ENCODE results near the gene FSTL4. TPM values are rescaled to one million over a fixed set of nuclear protein-coding genes. Genes with fewer than 3 reads are reported as not detected.

The FSTL4 gene
- total and polyA plus RNA-seq, 2 experiments from 2014 or later: 1.4 to 2.8 TPM

DNA sequence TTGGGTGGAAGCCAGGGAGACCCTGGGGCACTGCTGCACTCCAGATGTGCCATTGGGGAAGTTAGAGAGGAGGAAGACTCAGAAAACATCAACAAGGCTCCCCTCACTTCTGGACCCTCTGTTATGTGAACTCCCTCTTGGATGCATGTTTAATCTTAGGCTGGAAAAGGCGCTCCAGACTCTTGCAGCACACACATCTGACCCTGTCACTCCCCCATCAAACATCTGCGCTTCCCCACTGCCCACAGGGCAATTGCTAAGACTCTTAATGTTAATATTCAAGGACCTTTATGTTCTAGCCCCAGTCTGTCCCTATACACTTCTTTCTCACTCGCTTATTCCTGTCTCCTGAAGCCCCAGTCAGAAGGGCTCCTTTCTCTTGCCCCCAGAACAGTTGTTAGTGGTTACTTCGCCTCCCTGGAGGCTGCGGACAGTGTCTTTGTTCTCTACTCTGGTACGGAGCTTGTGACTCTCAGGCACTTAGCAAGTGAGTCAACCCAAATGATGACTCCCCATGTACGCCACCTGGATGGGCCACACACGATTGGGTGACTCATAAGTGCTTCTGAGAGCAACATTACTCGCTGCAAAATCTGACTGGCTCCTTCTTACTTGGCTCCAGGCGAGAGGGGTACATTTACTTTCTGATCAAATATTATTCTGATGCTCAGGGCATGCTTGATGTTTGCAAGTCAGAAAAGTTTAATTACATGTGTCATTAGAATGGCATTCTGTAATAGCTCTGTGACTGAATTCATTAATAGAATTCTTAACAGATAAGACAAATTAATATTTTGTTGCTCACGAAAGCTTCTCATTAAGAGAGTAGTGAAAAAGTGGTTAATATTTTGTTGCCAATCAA, 366.9 kb downstream of the FSTL4 start:
- no peaks in the 10 kb centered on the region for H3K9me2 ChIP-seq (ENCODE audit: insufficient read depth)
- no peak overlapping the region for H2AFZ ChIP-seq
- H3K27ac ChIP-seq (ENCODE audit: low read depth): no peak overlapping the region
- no peaks in the 10 kb centered on the region for H3F3A ChIP-seq (replicated peaks; ENCODE audit: low read depth)
- H3K9me3 Mint-ChIP-seq: peaks cover 5% of the 10 kb centered on the region; the same call in 2 of the 3 replicates
- no peaks in the 10 kb centered on the region for H3K79me2 ChIP-seq (replicated peaks; ENCODE audit: insufficient read depth)
- no peaks in the 10 kb centered on the region for H3K27me3 ChIP-seq (ENCODE audit: insufficient read depth)
- no peak for DNase-seq (ENCODE audit: low spot score)
- H3K27me3 Mint-ChIP-seq (ENCODE audit: insufficient read depth, low read depth, poor library complexity): peaks cover 4% of the 10 kb centered on the region
- no peaks in the 10 kb centered on the region for H3K36me3 Mint-ChIP-seq (ENCODE audit: low read depth)
- no peak for ATAC-seq
- H3K27ac Mint-ChIP-seq: no peak overlapping the region
- H3K4me1 ChIP-seq (ENCODE audit: insufficient read depth): no peaks in the 10 kb centered on the region
- no peak overlapping the region for H3K4me3 Mint-ChIP-seq
- TF ChIP-seq STAT1 (IDR thresholded peaks at IDR 0.05; ENCODE audit: unreplicated experiment) (no peak), EZH2 (IDR thresholded peaks at IDR 0.05; ENCODE audit: low read depth, unreplicated experiment) (no peak), ZNF331 (CRISPR knock-in tag; IDR thresholded peaks at IDR 0.05; ENCODE audit: low read depth) (no peak), EZH2phosphoT487 (IDR thresholded peaks at IDR 0.05; ENCODE audit: unreplicated experiment) (no peak), NANOG (IDR thresholded peaks at IDR 0.05; ENCODE audit: borderline replicate concordance) (no peak), ZNF114 (CRISPR knock-in tag; IDR thresholded peaks at IDR 0.05) (no peak), CREB1 (CRISPR knock-in tag; IDR thresholded peaks at IDR 0.05; ENCODE audit: low read depth) (no peak), POLR2AphosphoS5 (IDR thresholded peaks at IDR 0.05; ENCODE audit: low read depth) (no peak), JUNB (IDR thresholded peaks at IDR 0.05; ENCODE audit: unreplicated experiment) (no peak)
- TF ChIP-seq, protein P1, sequence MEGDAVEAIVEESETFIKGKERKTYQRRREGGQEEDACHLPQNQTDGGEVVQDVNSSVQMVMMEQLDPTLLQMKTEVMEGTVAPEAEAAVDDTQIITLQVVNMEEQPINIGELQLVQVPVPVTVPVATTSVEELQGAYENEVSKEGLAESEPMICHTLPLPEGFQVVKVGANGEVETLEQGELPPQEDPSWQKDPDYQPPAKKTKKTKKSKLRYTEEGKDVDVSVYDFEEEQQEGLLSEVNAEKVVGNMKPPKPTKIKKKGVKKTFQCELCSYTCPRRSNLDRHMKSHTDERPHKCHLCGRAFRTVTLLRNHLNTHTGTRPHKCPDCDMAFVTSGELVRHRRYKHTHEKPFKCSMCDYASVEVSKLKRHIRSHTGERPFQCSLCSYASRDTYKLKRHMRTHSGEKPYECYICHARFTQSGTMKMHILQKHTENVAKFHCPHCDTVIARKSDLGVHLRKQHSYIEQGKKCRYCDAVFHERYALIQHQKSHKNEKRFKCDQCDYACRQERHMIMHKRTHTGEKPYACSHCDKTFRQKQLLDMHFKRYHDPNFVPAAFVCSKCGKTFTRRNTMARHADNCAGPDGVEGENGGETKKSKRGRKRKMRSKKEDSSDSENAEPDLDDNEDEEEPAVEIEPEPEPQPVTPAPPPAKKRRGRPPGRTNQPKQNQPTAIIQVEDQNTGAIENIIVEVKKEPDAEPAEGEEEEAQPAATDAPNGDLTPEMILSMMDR (conservative IDR thresholded peaks at IDR 0.05; ENCODE audit: low read depth in 2 of 2): no peak
- TF ChIP-seq, protein P2, sequence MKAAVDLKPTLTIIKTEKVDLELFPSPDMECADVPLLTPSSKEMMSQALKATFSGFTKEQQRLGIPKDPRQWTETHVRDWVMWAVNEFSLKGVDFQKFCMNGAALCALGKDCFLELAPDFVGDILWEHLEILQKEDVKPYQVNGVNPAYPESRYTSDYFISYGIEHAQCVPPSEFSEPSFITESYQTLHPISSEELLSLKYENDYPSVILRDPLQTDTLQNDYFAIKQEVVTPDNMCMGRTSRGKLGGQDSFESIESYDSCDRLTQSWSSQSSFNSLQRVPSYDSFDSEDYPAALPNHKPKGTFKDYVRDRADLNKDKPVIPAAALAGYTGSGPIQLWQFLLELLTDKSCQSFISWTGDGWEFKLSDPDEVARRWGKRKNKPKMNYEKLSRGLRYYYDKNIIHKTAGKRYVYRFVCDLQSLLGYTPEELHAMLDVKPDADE (IDR thresholded peaks at IDR 0.05): no peak
- TF ChIP-seq, protein P3, sequence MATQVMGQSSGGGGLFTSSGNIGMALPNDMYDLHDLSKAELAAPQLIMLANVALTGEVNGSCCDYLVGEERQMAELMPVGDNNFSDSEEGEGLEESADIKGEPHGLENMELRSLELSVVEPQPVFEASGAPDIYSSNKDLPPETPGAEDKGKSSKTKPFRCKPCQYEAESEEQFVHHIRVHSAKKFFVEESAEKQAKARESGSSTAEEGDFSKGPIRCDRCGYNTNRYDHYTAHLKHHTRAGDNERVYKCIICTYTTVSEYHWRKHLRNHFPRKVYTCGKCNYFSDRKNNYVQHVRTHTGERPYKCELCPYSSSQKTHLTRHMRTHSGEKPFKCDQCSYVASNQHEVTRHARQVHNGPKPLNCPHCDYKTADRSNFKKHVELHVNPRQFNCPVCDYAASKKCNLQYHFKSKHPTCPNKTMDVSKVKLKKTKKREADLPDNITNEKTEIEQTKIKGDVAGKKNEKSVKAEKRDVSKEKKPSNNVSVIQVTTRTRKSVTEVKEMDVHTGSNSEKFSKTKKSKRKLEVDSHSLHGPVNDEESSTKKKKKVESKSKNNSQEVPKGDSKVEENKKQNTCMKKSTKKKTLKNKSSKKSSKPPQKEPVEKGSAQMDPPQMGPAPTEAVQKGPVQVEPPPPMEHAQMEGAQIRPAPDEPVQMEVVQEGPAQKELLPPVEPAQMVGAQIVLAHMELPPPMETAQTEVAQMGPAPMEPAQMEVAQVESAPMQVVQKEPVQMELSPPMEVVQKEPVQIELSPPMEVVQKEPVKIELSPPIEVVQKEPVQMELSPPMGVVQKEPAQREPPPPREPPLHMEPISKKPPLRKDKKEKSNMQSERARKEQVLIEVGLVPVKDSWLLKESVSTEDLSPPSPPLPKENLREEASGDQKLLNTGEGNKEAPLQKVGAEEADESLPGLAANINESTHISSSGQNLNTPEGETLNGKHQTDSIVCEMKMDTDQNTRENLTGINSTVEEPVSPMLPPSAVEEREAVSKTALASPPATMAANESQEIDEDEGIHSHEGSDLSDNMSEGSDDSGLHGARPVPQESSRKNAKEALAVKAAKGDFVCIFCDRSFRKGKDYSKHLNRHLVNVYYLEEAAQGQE (IDR thresholded peaks at IDR 0.05; ENCODE audit: unreplicated experiment): no peak
- TF ChIP-seq, protein P4, sequence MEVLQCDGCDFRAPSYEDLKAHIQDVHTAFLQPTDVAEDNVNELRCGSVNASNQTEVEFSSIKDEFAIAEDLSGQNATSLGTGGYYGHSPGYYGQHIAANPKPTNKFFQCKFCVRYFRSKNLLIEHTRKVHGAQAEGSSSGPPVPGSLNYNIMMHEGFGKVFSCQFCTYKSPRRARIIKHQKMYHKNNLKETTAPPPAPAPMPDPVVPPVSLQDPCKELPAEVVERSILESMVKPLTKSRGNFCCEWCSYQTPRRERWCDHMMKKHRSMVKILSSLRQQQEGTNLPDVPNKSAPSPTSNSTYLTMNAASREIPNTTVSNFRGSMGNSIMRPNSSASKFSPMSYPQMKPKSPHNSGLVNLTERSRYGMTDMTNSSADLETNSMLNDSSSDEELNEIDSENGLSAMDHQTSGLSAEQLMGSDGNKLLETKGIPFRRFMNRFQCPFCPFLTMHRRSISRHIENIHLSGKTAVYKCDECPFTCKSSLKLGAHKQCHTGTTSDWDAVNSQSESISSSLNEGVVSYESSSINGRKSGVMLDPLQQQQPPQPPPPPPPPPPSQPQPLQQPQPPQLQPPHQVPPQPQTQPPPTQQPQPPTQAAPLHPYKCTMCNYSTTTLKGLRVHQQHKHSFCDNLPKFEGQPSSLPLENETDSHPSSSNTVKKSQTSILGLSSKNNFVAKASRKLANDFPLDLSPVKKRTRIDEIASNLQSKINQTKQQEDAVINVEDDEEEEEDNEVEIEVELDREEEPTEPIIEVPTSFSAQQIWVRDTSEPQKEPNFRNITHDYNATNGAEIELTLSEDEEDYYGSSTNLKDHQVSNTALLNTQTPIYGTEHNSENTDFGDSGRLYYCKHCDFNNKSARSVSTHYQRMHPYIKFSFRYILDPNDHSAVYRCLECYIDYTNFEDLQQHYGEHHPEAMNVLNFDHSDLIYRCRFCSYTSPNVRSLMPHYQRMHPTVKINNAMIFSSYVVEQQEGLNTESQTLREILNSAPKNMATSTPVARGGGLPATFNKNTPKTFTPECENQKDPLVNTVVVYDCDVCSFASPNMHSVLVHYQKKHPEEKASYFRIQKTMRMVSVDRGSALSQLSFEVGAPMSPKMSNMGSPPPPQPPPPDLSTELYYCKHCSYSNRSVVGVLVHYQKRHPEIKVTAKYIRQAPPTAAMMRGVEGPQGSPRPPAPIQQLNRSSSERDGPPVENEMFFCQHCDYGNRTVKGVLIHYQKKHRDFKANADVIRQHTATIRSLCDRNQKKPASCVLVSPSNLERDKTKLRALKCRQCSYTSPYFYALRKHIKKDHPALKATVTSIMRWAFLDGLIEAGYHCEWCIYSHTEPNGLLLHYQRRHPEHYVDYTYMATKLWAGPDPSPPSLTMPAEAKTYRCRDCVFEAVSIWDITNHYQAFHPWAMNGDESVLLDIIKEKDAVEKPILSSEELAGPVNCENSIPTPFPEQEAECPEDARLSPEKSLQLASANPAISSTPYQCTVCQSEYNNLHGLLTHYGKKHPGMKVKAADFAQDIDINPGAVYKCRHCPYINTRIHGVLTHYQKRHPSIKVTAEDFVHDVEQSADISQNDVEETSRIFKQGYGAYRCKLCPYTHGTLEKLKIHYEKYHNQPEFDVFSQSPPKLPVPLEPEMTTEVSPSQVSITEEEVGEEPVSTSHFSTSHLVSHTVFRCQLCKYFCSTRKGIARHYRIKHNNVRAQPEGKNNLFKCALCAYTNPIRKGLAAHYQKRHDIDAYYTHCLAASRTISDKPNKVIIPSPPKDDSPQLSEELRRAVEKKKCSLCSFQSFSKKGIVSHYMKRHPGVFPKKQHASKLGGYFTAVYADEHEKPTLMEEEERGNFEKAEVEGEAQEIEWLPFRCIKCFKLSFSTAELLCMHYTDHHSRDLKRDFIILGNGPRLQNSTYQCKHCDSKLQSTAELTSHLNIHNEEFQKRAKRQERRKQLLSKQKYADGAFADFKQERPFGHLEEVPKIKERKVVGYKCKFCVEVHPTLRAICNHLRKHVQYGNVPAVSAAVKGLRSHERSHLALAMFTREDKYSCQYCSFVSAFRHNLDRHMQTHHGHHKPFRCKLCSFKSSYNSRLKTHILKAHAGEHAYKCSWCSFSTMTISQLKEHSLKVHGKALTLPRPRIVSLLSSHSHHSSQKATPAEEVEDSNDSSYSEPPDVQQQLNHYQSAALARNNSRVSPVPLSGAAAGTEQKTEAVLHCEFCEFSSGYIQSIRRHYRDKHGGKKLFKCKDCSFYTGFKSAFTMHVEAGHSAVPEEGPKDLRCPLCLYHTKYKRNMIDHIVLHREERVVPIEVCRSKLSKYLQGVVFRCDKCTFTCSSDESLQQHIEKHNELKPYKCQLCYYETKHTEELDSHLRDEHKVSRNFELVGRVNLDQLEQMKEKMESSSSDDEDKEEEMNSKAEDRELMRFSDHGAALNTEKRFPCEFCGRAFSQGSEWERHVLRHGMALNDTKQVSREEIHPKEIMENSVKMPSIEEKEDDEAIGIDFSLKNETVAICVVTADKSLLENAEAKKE (CRISPR knock-in tag; IDR thresholded peaks at IDR 0.05): no peak
- no peaks in the 10 kb centered on the region for H4K20me1 ChIP-seq (replicated peaks; ENCODE audit: insufficient read depth)
- H3K4me1 Mint-ChIP-seq: no peaks in the 10 kb centered on the region; the same call in 2 of the 3 replicates
- H3K36me3 ChIP-seq (ENCODE audit: insufficient read depth): no peaks in the 10 kb centered on the region
- no peak overlapping the region for H3K4me2 ChIP-seq
- no peak overlapping the region for H3K4me3 ChIP-seq
